Glutamatergic neuron (in vitro differentiated cells): ENCODE data around the gene HOTAIR. TPM values are rescaled to one million over a fixed set of nuclear protein-coding genes. Genes with fewer than 3 reads are reported as not detected.
A peak's percentile ranks its signal among the peaks of the same experiment; 100 is the strongest.

Experiments used
- DNase-seq: peaks from one replicate; pipeline ENCODE4 v3.0.0; 2022
- H3K27ac Mint-ChIP-seq: one replicate; pipeline ENCODE4 v1.8.0; 2020; ENCODE audit warnings: mild to moderate bottlenecking, mixed read lengths, inconsistent platforms; ENCODE audit not compliant: unreplicated experiment
- H3K27me3 Mint-ChIP-seq: one replicate; pipeline ENCODE4 v1.8.0; 2020; ENCODE audit warnings: mild to moderate bottlenecking, moderate library complexity, mixed read lengths, inconsistent platforms; ENCODE audit not compliant: unreplicated experiment
- H3K36me3 Mint-ChIP-seq: one replicate; pipeline ENCODE4 v1.8.0; 2020; ENCODE audit warnings: mild to moderate bottlenecking, mixed read lengths, inconsistent platforms; ENCODE audit not compliant: unreplicated experiment
- H3K4me1 Mint-ChIP-seq: one replicate; pipeline ENCODE4 v1.8.0; 2020; ENCODE audit warnings: mild to moderate bottlenecking, low read depth, mixed read lengths, inconsistent platforms; ENCODE audit not compliant: unreplicated experiment
- H3K4me3 Mint-ChIP-seq: one replicate; pipeline ENCODE4 v1.8.0; 2020; ENCODE audit warnings: mild to moderate bottlenecking, mixed read lengths, inconsistent platforms; ENCODE audit not compliant: unreplicated experiment
- H3K9me3 Mint-ChIP-seq: one replicate; pipeline ENCODE4 v1.8.0; 2020; ENCODE audit warnings: mild to moderate bottlenecking, moderate library complexity, mixed read lengths, inconsistent platforms; ENCODE audit not compliant: unreplicated experiment
- total RNA-seq: library from RNA; stranded (reverse); fragmentation: NEBNext Ultra II Directional; extraction: Animal tissue kit (Norgen Biotek cat#: 25700); gene quantifications from one replicate; pipeline ENCODE4 v1.2.1, GENCODE V29; 2021; ENCODE audit not compliant: unreplicated experiment
- TF ChIP-seq, protein P1 (sequence below): fragments of 200-600 bp; sonication (generic); IDR thresholded peaks from one replicate; pipeline ENCODE4 v1.5.0; 2021; ENCODE audit not compliant: partially characterized antibody, unreplicated experiment

The HOTAIR gene
- total RNA-seq, 1 donor from 2014 or later: not detected

DNA sequence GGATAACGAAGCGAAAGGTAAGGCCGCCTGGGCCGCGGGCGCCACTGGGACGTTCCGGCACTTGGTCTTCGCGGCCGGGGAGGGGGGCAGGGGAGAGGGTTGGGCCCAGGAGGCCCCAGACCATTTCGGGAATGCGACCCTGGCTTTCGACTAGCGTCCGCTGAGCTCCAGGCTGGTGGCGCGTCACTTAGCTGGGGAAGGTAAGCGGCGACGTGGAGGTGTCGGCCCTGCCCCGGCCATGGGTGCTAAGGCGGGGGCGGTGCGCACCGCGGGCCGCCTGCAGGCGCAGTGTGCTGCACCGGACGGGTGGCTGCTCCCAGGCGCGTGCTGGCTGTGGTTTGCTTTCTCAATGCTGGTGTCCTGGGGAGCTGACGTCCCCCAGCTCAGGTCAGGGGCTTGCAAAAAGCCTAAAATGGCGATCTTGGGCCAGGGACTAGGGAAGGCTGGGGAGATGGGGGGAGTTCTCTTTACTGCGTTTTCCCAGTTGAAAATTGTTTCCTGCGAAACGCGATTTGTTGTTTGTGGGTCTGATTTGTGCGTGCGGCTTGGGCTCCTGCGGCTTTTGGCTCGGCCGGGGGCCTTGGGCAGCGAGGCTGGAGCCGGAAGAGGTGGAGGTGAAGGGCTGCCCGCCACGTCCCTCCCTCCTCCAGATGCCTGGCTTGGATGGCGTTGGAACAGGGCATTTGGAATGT, 11.4 kb upstream of the HOTAIR start:
- H3K36me3 Mint-ChIP-seq: no peaks in the 10 kb centered on the region
- peaks cover 56% of the 10 kb centered on the region for H3K27me3 Mint-ChIP-seq
- TF ChIP-seq, protein P1, sequence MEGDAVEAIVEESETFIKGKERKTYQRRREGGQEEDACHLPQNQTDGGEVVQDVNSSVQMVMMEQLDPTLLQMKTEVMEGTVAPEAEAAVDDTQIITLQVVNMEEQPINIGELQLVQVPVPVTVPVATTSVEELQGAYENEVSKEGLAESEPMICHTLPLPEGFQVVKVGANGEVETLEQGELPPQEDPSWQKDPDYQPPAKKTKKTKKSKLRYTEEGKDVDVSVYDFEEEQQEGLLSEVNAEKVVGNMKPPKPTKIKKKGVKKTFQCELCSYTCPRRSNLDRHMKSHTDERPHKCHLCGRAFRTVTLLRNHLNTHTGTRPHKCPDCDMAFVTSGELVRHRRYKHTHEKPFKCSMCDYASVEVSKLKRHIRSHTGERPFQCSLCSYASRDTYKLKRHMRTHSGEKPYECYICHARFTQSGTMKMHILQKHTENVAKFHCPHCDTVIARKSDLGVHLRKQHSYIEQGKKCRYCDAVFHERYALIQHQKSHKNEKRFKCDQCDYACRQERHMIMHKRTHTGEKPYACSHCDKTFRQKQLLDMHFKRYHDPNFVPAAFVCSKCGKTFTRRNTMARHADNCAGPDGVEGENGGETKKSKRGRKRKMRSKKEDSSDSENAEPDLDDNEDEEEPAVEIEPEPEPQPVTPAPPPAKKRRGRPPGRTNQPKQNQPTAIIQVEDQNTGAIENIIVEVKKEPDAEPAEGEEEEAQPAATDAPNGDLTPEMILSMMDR: no peak
- peaks cover 7% of the 10 kb centered on the region for H3K9me3 Mint-ChIP-seq
- no peak for DNase-seq
- no peak overlapping the region for H3K27ac Mint-ChIP-seq
- H3K4me1 Mint-ChIP-seq: no peaks in the 10 kb centered on the region
- H3K4me3 Mint-ChIP-seq: no peak overlapping the region

DNA sequence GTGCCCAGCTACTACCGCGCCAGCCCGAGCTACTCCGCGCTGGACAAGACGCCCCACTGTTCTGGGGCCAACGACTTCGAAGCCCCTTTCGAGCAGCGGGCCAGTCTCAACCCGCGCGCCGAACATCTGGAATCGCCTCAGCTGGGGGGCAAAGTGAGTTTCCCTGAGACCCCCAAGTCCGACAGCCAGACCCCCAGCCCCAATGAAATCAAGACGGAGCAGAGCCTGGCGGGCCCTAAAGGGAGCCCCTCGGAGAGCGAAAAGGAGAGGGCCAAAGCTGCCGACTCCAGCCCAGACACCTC, 10.9 kb upstream of the HOTAIR start:
- Mint-ChIP-seq H3K27me3 (peaks cover 59% of the 10 kb centered on the region), H3K27ac (no peak overlapping the region), H3K4me3 (no peak overlapping the region), H3K9me3 (peaks cover 7% of the 10 kb centered on the region), H3K36me3 (no peaks in the 10 kb centered on the region), H3K4me1 (no peaks in the 10 kb centered on the region)
- no peak for DNase-seq
- TF ChIP-seq, protein P1: no peak

DNA sequence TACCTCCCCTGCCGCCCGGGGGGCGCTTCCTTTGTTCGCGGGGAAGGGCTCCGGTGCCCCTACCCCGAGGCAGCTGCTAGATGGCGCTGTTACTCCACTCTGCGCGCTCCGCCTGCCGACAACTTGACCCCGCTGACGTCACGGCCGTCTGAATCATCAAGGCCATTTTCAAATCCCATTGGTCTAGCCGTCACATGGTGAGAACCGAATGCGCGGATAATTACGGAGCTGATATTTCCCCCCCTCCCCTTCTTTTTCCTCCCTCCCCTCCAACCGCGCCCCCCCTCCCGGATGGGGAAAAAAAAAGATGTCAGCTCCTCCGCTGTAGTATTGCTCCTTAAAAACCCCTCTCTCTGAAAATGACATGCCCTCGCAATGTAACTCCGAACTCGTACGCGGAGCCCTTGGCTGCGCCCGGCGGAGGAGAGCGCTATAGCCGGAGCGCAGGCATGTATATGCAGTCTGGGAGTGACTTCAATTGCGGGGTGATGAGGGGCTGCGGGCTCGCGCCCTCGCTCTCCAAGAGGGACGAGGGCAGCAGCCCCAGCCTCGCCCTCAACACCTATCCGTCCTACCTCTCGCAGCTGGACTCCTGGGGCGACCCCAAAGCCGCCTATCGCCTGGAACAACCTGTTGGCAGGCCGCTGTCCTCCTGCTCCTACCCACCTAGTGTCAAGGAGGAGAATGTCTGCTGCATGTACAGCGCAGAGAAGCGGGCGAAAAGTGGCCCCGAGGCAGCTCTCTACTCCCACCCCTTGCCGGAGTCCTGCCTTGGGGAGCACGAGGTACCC, 10.3 kb upstream of the HOTAIR start, which contains the start of gene HOXC10:
TSS of gene HOXC10 (plus strand) at position 246 of the 791 bp plus-strand sequence. CDS start at position 360, 114 bp downstream.
- no peak within 1 kb of the TSS for H3K27ac Mint-ChIP-seq
- H3K4me1 Mint-ChIP-seq: no peaks in the 10 kb centered on the region
- H3K27me3 Mint-ChIP-seq: peaks cover 57% of the 10 kb centered on the region

DNA sequence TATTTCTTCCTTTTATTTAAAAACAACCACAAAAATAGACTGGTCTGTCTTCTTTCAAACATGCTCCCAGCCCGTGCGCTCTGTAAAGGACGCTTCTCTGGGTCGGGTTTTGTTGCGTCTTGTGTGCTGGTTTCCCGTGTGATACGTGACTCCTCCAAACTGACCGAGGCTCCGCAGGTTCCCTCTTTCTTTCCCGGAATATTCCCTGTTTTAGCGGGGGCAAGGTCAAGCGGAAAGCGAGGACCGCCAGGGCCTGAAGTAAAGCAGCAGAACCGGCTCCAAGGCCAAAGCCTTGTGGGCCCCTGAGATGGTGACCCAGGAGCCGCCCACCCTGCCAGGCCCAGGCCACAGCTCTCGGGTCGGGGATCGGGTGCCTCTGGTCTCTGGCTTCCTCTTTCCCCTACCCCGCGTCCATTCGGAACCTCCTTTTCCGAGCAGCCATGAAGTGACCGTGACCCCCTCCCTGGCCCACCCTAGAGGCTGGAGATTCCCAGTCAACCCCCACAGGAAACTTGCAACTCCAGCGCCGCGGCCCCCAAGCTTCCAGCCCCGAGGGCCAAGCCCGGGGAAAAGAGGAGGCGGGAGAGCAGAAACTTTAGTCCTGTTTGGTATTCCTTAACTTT, 9.3 kb upstream of the HOTAIR start:
- no peak for DNase-seq
- peaks cover 8% of the 10 kb centered on the region for H3K9me3 Mint-ChIP-seq
- TF ChIP-seq, protein P1: no peak
- H3K4me3 Mint-ChIP-seq: no peak overlapping the region
- H3K27ac Mint-ChIP-seq: no peak overlapping the region
- no peaks in the 10 kb centered on the region for H3K36me3 Mint-ChIP-seq
- no peaks in the 10 kb centered on the region for H3K4me1 Mint-ChIP-seq
- H3K27me3 Mint-ChIP-seq: peaks cover 54% of the 10 kb centered on the region

More for the DNA sequence above, 10.3 kb upstream of the HOTAIR start, which contains the start of gene HOXC10:
- no peaks in the 10 kb centered on the region for H3K36me3 Mint-ChIP-seq
- TF ChIP-seq, protein P1: peak; percentile 60
- DNase-seq: peak; percentile 91
- H3K9me3 Mint-ChIP-seq: peaks cover 9% of the 10 kb centered on the region
- no peak within 1 kb of the TSS for H3K4me3 Mint-ChIP-seq
